Activated CD4-positive, alpha-beta T cell treated with anti-CD3 and anti-CD28 coated beads, Interleukin-2, amount 50 U/mL, for 16 hours (primary cell): ENCODE data around the gene PDZD8.

Experiments
- DNase-seq: peaks from one replicate; pipeline ENCODE4 v3.0.0-alpha.2; 2020

PDZD8 gene

GRCh38 chr10:117391436-117392205 is 16.4 kb upstream of the PDZD8 start:
- no peak for DNase-seq

DNA sequence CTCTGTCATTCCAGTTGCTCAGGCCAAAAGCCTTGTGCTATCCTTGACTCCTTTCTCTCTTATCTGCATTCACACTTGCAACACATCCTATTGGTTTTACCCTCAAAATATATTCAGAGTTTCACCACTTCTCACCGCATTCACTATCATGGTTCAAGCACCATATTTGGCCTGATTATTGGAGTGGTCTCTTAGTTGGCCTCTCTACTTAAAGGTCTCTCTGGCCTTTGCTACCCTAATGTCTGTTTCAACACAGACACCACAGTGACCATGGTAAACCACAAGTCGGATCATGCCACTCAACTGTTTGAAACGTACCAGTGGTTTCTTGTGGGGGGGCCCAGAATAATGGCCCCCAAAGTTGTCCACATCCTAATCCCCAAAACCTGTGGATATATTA is 15.2 kb upstream of the PDZD8 start:
- no peak for DNase-seq

GRCh38 chr10:117386805-117387204 is 11.6 kb upstream of the PDZD8 start:
- DNase-seq: no peak

GRCh38 chr10:117382861-117383260 is 7.6 kb upstream of the PDZD8 start:
- no peak for DNase-seq

DNA sequence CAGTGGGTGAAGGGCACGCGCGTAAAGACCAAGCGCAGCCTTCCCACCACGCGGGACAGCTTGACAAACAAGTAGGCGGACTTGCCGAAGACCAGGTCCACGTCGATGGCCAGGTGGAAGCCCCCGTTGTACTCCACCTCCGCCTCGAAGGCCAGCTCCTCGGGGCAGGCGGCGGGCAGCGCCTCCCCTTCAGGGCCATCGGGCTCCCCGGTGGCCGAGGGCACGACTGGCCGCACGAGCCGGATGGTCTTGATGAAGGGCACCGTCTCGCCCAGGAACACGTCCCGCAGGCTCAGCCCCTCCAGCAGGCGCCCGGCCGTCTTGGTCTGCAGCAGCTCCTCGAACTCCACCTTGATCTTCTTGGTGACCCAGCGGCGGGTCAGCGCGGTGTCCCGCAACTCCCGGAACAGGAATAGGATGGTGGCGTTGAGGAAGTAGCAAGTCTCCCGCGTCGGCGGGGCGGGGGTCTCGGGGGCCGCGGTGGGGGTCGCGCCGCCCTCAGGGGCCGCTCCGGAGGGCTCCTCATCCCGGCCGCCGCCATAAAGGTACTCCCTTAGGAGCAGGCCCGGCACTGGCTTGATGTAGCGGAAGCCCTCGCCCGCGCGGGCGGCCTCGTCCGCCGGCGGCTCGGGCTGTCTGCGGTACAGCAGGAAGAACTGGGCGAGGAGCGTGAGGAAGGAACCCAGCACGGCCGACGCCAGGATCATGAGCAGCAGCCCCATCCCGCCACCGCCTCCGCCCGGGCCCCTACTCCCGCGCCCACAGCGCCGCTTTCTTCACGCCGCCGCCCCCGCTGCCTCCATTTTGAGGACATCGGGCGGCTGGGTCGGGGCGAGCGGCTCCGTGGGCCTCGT is 507 bp downstream of the PDZD8 start:
- DNase-seq: peak; percentile 47

GRCh38 chr10:117373823-117374505 is 1.3 kb downstream of the PDZD8 start:
- DNase-seq: peak; percentile 40

- no peak for DNase-seq
Observed at GRCh38 chr10:117370205-117370604, 5.0 kb downstream of the PDZD8 start.

- no peak for DNase-seq
Observed at GRCh38 chr10:117367718-117368117, 7.5 kb downstream of the PDZD8 start.

DNA sequence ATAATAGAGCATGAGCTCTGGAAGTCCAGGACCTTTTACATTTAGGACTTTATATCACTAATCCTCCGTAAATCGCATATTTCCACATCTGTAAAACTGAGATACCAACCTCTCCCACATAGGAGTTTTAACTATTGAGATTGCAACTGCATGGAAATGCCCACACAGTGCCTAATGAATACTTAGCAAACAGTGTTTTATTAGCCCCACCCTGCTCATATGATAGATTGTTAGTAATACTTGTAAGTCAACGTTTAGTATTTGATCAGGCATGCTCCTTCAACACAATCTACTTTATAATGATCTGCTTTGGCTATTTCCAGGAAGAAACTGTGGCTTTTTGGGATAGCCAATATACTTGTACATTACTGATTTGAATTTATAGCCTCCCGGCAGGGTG is 8.5 kb downstream of the PDZD8 start:
- DNase-seq: no peak

- peak; percentile 20 for DNase-seq
Observed at GRCh38 chr10:117365612-117366011, 9.6 kb downstream of the PDZD8 start.

DNA sequence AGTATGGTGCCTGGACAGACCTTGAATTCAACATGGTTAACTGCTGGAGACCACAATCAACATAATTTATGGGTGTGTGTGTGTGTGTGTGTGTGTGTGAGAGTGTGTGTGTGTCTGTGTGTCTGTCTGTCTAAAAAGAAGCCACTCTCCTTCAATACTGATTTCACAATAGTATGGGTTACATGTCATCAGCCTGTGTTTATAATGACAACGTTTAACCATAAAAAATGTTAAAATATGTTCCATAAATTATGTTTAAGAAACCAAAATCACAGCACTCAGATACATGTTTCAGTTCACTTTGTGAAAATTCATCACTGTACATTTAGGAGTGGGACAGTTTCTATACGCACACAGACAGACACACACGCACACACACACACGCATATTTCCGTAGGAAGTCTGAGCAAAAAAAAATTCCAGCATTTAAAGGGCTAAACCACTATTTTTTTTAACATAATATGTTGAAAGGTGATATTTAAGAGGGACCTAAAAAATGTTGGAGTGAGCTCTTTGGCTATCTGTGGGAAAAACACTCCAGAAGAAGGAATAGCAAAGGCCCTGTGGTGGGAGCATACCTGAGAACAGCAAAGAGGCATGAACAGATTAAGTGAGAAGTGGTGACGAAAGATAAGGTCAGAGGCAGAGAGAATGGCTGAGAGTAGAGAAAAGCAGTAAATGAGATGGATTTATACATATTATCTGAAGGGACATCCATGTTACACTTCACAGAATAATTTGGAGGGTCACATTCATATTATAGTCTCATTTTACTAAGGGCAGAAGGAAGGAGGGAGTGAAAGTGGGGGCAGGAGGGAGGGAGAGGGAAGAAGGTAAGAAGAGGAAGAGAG is 10.9 kb downstream of the PDZD8 start:
- DNase-seq: no peak

DNA sequence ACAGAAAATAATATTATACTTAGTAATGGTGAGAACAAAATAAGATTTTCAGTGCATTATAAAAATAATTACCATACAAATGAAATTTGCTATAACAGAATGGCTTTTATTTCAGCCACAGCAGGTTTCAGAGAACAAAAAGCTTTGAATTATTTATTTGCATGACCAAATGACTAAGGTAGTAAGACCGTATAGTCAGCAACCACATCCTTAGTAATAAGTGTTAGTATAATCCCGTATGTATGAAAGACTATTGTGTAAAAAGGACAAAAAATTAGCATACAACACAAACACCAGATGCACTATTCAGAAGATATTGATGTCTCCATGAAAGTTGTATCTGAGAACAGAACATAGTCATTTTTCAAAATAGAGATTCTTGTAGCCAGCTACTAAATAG is 12.2 kb downstream of the PDZD8 start:
- peak; percentile 14 for DNase-seq

DNA sequence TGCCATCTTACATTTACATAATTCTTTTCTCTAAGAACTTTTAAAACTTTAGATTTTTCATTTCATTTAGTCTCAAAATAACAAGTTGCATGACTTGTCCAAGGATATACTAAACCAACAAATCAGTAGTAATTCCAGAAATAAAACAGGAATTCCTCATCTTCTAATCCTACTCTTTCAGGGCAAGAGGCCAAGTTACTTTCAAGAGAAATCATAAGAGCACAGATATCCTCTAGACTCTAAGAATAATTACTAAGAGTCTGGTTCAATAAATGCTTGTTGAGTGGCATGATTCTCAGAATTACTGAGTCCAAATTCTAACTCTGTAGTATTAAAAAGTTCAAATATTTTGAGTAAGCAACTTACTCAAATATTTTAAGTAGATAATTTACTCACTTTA is 12.9 kb downstream of the PDZD8 start:
- no peak for DNase-seq

GRCh38 chr10:117360994-117361667 is 14.1 kb downstream of the PDZD8 start:
- no peak for DNase-seq

DNA sequence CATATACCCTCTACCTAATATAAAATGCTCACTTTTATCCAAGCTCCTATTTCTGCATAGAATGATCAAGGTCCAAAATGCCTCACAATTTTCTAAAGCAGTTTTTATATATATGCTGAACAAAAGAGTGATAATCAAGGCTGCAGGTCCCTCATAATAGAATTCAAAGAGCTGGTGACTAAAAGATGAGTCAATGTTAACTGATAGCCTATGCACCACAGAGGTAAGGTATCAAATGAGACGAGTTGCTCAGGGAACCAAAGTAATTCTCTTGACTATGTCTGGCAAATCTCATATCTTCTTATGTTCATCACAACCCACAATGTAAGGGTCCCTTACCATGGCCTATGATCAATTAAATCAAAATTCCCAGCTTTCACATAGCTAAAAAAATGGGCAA is 15.2 kb downstream of the PDZD8 start:
- DNase-seq: no peak

- DNase-seq: no peak
Observed at GRCh38 chr10:117355072-117355471, 20.2 kb downstream of the PDZD8 start.

- no peak for DNase-seq
Observed at GRCh38 chr10:117353684-117354083, 21.6 kb downstream of the PDZD8 start.

- DNase-seq: no peak
Observed at GRCh38 chr10:117352724-117353123, 22.5 kb downstream of the PDZD8 start.

- DNase-seq: no peak
Observed at GRCh38 chr10:117351996-117352395, 23.2 kb downstream of the PDZD8 start.

DNA sequence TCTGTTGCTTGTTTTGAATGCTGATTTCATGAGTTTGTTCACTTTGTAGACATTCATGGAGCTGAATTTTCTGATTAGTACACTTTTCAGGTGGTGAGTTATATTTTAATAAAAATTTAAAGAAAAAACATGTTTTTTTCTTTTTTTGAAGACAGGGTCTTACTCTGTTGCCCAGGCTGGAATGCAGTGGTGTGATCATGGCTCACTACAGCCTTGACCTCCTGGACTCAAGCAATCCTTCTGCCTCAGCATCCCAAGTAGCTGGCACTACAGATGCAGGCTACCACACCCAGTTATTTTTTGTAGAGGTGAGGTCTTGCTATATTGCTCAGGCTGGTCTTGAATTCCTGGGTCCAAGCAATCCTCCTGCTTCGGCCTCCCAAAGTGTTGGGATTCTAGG is 23.7 kb downstream of the PDZD8 start:
- no peak for DNase-seq

DNA sequence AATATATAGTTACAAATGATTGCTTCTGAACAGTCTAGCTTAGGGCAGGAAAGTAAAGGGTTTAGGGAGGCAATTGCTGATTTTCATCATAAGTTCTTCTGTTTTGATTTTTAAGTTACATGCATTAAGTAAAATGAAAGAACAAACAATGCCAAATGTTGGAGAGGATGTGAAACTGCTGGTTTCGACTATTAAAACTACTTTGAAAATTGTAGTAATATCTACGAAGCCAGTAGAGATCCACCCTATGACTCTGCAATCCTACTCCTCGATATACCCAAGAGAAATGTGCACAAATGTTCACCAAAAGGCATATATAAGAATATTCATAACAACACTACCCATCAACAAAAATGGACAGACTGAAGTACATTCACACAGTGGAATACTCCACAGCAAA is 24.3 kb downstream of the PDZD8 start:
- DNase-seq: no peak

DNA sequence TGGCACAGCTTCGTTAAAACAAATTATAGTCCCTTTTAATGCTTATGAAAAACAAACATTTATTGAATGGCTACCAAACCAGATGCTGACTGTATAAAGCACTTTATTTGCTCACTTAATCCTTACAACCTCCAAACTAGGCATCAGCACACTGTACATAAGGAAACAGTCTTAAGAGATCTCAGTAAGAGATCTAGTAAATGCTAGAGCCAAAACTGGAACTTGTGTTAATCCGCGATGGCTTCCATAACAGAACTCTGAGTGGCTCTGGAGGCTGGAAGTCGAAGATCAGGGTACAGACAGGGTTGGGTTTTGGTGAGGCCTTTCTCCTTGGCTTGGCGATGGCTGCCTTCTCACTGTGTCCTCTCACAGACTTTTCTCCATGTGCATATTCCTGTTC is 27.0 kb downstream of the PDZD8 start:
- DNase-seq: no peak
